ENCODE data around the gene HECTD2.

Gene HECTD2

GRCh38 chr10:91474009-91474408 lies 63.9 kb downstream of the HECTD2 start:
- TF ChIP-seq ZFX (IDR thresholded peaks at IDR 0.05) (no peak), CTCF (conservative IDR thresholded peaks at IDR 0.05) (no peak)
- no peak overlapping the region for H3K27ac ChIP-seq

- H3K27ac ChIP-seq: no peak overlapping the region
- TF ChIP-seq ZFX (IDR thresholded peaks at IDR 0.05): no peak
- no peak for TF ChIP-seq CTCF (conservative IDR thresholded peaks at IDR 0.05)
These were observed 67.1 kb downstream of the HECTD2 start for GRCh38 chr10:91477236-91477635.

GRCh38 chr10:91479583-91479982 lies 69.4 kb downstream of the HECTD2 start:
- TF ChIP-seq CTCF (conservative IDR thresholded peaks at IDR 0.05) (peak; percentile 15; the same call in 1 of the 2 replicates), ZFX (IDR thresholded peaks at IDR 0.05) (no peak)
- no peak overlapping the region for H3K27ac ChIP-seq

GRCh38 chr10:91487911-91488582 lies 77.9 kb downstream of the HECTD2 start:
- no peak overlapping the region for H3K27ac ChIP-seq
- TF ChIP-seq ZFX (IDR thresholded peaks at IDR 0.05) (no peak), CTCF (conservative IDR thresholded peaks at IDR 0.05) (no peak)

- TF ChIP-seq CTCF (conservative IDR thresholded peaks at IDR 0.05): peak; percentile 61
- TF ChIP-seq ZFX (IDR thresholded peaks at IDR 0.05): no peak
- no peak overlapping the region for H3K27ac ChIP-seq
These were observed 83.2 kb downstream of the HECTD2 start for GRCh38 chr10:91493313-91493712.

- H3K27ac ChIP-seq: no peak overlapping the region
- TF ChIP-seq ZFX (IDR thresholded peaks at IDR 0.05): no peak
- no peak for TF ChIP-seq CTCF (conservative IDR thresholded peaks at IDR 0.05)
These were observed 85.3 kb downstream of the HECTD2 start for GRCh38 chr10:91495402-91495801.

- TF ChIP-seq CTCF (conservative IDR thresholded peaks at IDR 0.05) (no peak), ZFX (IDR thresholded peaks at IDR 0.05) (no peak)
- H3K27ac ChIP-seq: no peak overlapping the region
These were observed 85.9 kb downstream of the HECTD2 start for GRCh38 chr10:91496016-91496415.
